NCI-H2081 treated with DMSO at 0.1 percent for 48 hours (cell line): Measurements from ENCODE around the gene RGS6.

Experiments
- DNase-seq: peaks from one replicate; lab custom pipeline; 2025; lab: John Stamatoyannopoulos, UW

RGS6 gene

DNA sequence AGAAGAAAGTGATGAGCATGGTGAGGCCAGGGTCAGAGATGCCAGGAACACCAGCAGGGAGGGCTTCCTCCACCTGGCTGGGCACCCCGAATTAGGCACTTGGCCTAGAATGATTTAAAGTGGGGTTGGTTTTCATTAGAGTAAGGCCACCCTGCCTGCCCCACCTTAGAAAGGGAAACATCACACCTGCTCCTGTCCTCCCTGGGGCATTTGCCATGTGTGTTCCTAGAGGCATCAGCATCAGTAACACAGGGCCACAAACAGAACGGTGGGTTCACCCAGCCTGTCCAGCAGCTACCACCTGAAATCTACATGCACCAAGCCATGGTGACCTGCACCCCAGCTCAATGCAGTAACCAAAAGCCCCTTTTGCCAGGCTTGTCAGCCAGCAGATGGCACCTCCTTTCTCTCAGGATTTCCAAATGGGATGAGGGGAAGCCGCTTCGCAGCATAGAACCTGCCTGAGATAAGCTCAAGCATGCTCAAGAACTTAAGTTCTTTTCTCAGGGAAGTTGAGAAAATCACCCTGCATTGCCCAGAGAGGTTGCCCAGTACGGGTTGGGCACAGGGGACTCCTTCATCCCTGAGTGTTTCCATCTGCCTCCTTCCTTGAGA is 622.9 kb downstream of the RGS6 start:
- no peak for DNase-seq

DNA sequence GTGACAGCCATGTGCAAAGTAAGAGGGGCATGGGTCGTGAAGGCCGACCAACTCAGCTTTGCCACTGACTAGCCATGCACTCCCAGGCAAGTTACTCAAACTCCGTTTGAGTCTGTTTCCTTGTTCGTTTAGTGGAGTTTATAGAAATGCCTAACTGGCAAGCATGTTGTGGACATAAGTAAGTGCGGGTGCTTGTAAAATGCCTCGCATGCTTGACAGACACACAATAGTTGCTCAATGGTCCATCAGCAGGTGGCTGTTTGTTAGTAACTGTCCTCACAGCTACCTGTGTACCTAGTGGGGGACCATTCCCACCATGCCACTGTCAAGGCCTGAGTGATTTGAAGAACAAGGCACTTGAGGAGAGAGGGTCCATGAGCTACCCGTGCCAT is 623.4 kb downstream of the RGS6 start:
- DNase-seq, result no peak

- DNase-seq, result no peak
Observed at GRCh38 chr14:72557671-72558070, 625.4 kb downstream of the RGS6 start.

DNA sequence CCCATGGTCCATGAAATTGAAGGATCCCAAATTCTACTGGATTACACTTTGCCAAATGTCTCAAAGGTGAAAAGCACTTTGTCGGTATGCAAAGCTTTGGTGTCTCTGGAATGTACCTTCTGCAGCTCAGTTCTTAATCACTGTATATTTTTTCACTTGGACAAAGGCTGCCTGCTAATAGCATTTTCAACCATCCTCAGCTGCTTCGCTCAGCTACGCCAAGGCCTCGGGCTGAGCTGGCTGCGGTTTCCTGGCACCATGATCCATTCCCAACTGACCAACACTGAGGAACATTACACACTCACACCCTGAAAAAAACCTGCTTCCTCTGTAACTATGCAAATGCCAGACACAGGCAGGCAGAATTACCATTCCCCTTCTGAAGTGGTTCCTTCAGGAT is 626.5 kb downstream of the RGS6 start:
- DNase-seq, result no peak

DNA sequence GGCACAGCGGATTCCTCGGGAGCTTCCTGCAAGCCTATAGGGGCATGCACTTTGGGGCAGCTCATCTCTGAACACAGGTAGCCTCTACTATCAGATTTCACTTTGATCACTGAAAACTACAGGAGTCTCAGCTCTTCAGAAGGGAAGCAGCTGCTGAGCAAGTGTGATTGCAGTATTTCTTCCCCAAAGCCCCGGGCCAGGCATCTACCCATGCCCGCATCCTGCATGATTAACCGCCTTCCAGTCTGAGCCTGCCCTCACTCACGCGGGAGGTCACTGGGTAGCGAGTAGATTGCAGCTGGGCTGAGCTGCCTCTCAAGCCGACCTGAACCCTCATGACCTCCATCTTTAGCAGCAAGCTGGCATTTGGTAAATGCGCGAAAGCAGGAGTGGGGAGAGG is 627.0 kb downstream of the RGS6 start:
- DNase-seq, result no peak

- no peak for DNase-seq
Observed at GRCh38 chr14:72559669-72560255, 627.5 kb downstream of the RGS6 start.

- no peak for DNase-seq
Observed at GRCh38 chr14:72560331-72560730, 628.1 kb downstream of the RGS6 start.

- DNase-seq, result no peak
Observed at GRCh38 chr14:72560889-72561493, 628.8 kb downstream of the RGS6 start.

DNA sequence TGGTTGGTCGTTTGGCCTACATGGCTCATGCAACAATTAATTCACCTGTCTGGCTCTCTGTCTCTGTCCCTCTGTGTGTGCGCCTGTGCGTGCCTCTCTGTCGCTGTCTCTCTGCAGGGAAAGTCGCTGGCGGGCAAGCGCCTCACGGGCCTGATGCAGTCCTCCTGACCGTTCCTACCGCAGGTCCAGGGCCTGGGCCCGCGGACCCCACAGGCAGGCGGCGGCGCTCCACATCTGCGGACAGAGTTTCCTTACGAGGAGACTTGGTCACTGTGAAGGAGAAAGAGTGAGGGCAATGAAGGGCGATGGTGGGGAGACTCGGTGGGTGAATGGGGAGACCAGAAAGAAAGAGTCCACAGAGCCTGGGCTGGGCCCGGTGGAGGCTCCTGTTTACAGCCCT is 630.1 kb downstream of the RGS6 start:
- no peak for DNase-seq

DNA sequence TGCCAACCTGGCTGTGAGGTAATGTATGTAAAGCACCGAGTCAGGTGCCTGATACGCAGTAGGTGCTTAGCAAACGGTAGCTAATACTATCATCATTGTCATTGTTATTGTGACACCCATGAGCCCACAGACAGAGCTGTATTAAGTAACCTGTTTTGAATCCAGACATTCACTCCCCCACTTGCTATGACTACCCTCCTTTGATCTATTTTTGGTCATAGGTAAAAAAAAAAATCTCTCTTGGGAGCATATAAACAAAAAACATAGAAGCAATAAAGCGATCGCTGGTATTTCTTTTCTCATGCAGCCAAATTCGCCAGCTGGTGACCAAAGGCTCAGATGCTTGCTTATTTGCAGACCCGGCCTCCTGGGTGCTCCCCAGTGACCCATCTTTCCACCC is 631.4 kb downstream of the RGS6 start:
- no peak for DNase-seq

DNA sequence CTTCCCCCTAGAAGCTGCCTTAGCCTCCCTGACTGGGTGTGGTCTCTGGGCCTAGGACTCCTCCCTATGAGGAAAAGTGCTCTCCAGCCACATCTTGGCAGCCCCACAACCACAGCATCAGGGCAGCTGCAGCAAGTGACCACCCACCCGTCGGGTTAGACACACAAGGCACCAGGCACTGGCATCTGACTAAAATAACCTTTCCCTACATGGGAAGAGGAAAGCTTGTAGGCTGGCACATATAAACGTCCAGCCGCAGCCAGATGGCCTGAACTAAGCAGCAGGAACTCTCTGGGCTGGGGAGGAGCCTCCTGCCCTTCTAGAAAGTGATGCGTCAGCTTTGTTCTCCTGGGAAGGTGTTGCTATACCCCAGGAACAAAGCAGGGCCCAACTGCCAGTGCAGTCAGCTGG is 632.9 kb downstream of the RGS6 start:
- no peak for DNase-seq

GRCh38 chr14:72565917-72566316 is 633.7 kb downstream of the RGS6 start:
- no peak for DNase-seq

DNA sequence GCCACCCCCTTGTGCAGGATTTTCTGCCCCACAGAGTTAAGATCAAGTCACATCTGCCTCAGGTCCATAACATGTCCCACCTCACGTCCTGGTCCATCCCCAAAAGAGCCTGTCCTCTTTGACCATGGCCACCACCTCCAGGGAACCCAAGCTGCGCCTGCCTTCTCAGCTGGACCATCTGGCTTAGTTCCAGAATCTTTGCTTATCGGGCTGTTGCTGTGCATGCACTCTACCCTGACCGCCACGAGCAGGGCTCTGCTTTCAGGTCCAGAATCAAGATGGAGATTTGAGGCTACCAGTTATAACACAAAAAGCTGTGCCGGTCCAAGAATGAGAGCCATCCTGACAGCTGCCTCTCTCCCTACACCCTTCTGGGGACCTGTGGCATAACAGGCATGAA is 635.0 kb downstream of the RGS6 start:
- no peak for DNase-seq

GRCh38 chr14:72568296-72568992 is 636.2 kb downstream of the RGS6 start:
- DNase-seq, result no peak

- no peak for DNase-seq
Observed at GRCh38 chr14:72573725-72574417, 641.6 kb downstream of the RGS6 start.

- DNase-seq, result no peak
Observed at GRCh38 chr14:72574715-72575114, 642.5 kb downstream of the RGS6 start.

GRCh38 chr14:72576258-72576657 is 644.0 kb downstream of the RGS6 start:
- DNase-seq, result no peak

DNA sequence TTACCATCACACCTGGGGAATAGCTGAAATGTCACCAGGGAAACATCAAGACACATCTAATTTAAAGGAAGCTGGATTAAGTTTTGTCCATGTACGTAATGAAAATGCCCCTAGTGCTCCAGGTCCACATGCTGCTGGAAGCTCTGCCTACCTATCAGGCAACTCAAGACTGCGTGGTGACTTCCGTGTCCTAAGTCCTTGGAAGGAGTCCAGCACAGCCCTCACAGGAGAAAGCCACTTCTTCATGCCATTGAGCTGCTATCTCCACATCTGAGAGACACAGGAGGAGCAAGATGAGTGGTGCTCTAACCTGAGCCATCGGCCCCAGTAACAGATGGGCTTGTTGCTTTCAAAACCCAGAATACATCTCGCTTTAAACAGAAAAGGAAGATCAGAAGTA is 645.3 kb downstream of the RGS6 start:
- DNase-seq, result no peak

DNA sequence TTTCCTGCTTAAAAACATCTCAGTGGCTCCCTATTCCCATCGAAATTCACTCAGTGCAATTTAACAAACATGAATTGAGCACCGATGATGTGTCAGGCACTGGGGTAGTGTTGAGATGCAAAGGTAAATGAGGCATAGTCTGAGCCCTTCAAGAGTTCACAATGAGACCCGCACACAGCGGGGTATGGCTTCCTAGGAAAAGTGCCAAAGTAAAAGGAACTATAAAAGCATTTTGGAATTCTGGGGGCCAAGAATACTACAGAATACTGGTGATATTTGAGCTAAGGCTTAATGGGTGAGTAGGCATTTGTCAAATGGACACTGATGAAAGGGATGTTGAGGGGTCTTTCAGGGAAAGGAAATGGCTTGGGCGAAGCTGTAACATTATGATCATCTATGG is 646.3 kb downstream of the RGS6 start:
- no peak for DNase-seq

GRCh38 chr14:72582582-72582981 is 650.4 kb downstream of the RGS6 start:
- no peak for DNase-seq

DNA sequence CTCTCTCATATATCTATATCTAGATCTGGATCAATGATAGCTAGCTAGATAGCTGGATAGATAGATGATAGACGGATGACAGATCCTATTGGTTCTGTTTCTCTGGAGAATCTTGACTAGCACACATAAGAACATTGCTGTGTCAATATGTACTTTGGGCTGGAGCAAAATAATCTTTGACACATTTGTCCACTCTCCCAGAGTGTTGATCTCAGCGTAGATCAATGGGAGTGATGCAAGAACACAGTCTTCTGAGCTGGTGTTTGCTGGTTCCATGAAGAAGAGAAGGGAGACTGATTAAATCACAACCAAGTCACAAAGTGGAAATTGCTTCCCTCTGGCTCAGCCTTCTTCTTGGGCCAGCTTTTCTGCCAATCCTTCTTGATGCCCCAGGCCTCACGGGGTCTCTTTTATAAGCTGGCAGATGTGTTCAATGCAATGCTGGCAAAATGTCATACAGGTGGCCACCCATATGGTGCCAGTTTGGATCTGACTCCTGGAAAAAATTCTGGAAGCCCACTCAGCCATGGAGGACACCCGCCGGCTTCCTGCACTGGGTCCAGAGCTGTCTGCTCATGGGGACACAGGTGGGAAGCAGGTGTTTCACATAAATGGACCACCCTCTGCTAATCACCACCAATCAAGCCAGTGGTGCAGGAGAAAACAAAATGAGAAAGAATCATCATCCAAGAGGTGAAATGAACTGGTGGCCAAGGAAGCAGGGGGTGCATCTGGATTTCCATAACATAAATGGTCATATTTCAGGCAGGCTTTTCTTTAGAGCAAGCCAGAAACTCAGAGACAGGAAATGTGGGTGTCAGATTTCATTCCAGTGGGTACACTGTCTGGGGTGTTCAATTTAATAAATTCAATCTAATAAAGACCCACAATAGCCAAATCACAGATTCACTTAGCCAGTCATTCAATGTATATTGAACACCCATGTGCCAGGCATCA is 651.4 kb downstream of the RGS6 start:
- no peak for DNase-seq

DNA sequence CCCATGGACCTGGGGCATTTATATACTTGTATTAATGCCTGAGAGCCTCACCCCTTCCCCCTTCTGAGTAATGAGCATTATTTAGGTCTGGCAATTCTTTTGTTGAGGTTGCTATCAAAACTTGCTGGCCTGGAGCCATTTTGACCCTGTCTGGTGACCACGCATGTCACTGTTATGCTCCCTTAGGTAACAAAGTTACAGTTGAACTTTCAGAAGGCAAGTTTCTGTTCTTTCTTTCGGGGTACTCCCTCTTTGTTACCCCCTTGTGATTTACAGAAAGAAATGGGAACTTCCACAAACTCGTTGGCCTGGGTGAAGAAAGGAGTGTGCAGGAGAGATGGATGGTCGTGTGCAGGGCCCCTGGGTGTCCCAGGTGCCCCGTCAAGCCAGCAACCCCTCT is 656.3 kb downstream of the RGS6 start:
- DNase-seq, result no peak
